ENCODE measurements around the gene NTSR1.

GRCh38 chr20:62676976-62677375 is 31.7 kb upstream of the NTSR1 start:
- TF ChIP-seq CTCF (IDR thresholded peaks at IDR 0.05) (no peak), REST (IDR thresholded peaks at IDR 0.05; ENCODE audit: insufficient read depth in 1 of 2, low read depth in 2 of 2, low read length in 1 of 2) (no peak), POLR2AphosphoS5 (IDR thresholded peaks at IDR 0.05; ENCODE audit: low read depth, low read length) (no peak), SIN3A (IDR thresholded peaks at IDR 0.05; ENCODE audit: borderline replicate concordance, insufficient read depth, low read depth, low read length) (no peak), TCF7L2 (IDR thresholded peaks at IDR 0.05; ENCODE audit: low read depth, low read length) (no peak)

Data from Panc1 (cell line).